Neural cell (in vitro differentiated cells): ENCODE data around the gene SLC36A3.

ENCODE experiments used
- EZH2 ChIP-seq: fragments of 200-600, 300-800 bp; shearing (Covaris generic), sonication (generic); IDR thresholded peaks from 2 replicates; pipeline ENCODE4 v1.6.1; 2014; ENCODE audit warnings: antibody characterized with exemption, low read length, borderline replicate concordance, mild to moderate bottlenecking; ENCODE audit not compliant: insufficient read depth, poor library complexity, severe bottlenecking
- MXI1 ChIP-seq: fragments of 450-650 bp; conservative IDR thresholded peaks from 2 replicates; pipeline ENCODE4 v1.6.1; 2014; ENCODE audit warnings: antibody characterized with exemption, mild to moderate bottlenecking; ENCODE audit not compliant: poor library complexity, severe bottlenecking
- RAD21 ChIP-seq: fragments of 450-650 bp; conservative IDR thresholded peaks from 2 replicates; pipeline ENCODE4 v1.6.1; 2014; ENCODE audit warnings: antibody characterized with exemption, mild to moderate bottlenecking, moderate library complexity
- TAF1 ChIP-seq: IDR thresholded peaks from 2 replicates; pipeline ENCODE4 v1.6.1; 2012; ENCODE audit warnings: low read depth
- TF ChIP-seq, protein P1 (sequence below): fragments of 450-650 bp; IDR thresholded peaks from 2 replicates; pipeline ENCODE4 v1.5.1; 2014; ENCODE audit warnings: antibody characterized with exemption, mild to moderate bottlenecking, moderate library complexity; ENCODE audit not compliant: poor library complexity, severe bottlenecking

DNA sequence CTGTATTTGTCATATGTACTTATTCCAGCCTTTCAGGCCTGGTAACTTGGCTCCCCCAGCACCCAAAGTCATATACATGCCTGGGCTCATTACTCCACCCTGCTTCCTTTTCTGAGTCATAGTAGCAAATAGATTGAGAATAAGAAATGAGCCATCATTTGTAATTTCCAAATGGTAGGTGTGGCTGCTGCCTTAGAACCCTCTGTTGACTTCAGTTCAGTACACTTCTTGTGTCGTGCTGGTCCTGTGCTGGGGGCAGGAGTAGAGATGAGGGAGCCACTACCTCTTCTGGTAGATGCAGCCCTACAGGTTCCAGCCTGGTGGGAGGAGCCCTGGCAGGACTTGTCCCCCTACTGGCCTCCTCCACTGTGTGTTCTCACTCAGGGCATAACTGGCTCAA is 39.5 kb downstream of the SLC36A3 start:
- TF ChIP-seq RAD21, result no peak
- TF ChIP-seq EZH2, result no peak
- TF ChIP-seq TAF1, result no peak
- TF ChIP-seq, protein P1, sequence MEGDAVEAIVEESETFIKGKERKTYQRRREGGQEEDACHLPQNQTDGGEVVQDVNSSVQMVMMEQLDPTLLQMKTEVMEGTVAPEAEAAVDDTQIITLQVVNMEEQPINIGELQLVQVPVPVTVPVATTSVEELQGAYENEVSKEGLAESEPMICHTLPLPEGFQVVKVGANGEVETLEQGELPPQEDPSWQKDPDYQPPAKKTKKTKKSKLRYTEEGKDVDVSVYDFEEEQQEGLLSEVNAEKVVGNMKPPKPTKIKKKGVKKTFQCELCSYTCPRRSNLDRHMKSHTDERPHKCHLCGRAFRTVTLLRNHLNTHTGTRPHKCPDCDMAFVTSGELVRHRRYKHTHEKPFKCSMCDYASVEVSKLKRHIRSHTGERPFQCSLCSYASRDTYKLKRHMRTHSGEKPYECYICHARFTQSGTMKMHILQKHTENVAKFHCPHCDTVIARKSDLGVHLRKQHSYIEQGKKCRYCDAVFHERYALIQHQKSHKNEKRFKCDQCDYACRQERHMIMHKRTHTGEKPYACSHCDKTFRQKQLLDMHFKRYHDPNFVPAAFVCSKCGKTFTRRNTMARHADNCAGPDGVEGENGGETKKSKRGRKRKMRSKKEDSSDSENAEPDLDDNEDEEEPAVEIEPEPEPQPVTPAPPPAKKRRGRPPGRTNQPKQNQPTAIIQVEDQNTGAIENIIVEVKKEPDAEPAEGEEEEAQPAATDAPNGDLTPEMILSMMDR, result no peak
- no peak for TF ChIP-seq MXI1
